HEK293T (cell line): ENCODE results near the gene KRTAP5-7.

Experiments
- ARNT ChIP-seq: fragments of 450-650 bp; IDR thresholded peaks from 2 replicates; pipeline ENCODE4 v1.6.1; 2017; ENCODE audit warnings: mild to moderate bottlenecking
- BHLHE40 ChIP-seq: fragments of 450-650 bp; IDR thresholded peaks from 2 replicates; pipeline ENCODE4 v1.6.1; 2016; ENCODE audit warnings: mild to moderate bottlenecking, moderate library complexity, borderline replicate concordance
- CTBP1 ChIP-seq: fragments of 450-650 bp; IDR thresholded peaks from 2 replicates; pipeline ENCODE4 v1.6.1; 2016; ENCODE audit warnings: borderline replicate concordance
- ELF4 ChIP-seq: fragments of 450-650 bp; IDR thresholded peaks from 2 replicates; pipeline ENCODE4 v1.6.1; 2017; ENCODE audit warnings: antibody characterized with exemption
- FOXA1 ChIP-seq: fragments of 450-650 bp; IDR thresholded peaks from 2 replicates; pipeline ENCODE4 v1.6.1; 2016; ENCODE audit warnings: mild to moderate bottlenecking
- FOXK2 ChIP-seq: fragments of 450-650 bp; IDR thresholded peaks from 2 replicates; pipeline ENCODE4 v1.6.1; 2016; ENCODE audit warnings: mild to moderate bottlenecking
- FOXM1 ChIP-seq: fragments of 450-650 bp; IDR thresholded peaks from 2 replicates; pipeline ENCODE4 v1.6.1; 2017; ENCODE audit warnings: mild to moderate bottlenecking, borderline replicate concordance
- HDGF ChIP-seq: fragments of 450-650 bp; IDR thresholded peaks from 2 replicates; pipeline ENCODE4 v1.6.1; 2017; ENCODE audit warnings: antibody characterized with exemption, borderline replicate concordance
- NFRKB ChIP-seq: fragments of 450-650 bp; IDR thresholded peaks from 2 replicates; pipeline ENCODE4 v1.6.1; 2016; ENCODE audit warnings: mild to moderate bottlenecking, moderate library complexity
- SP1 ChIP-seq: fragments of 450-650 bp; IDR thresholded peaks from 2 replicates; pipeline ENCODE4 v1.6.1; 2017
- SUZ12 ChIP-seq: fragments of 450-650 bp; IDR thresholded peaks from 2 replicates; pipeline ENCODE4 v1.6.1; 2016; ENCODE audit warnings: mild to moderate bottlenecking
- TARDBP ChIP-seq: fragments of 450-650 bp; IDR thresholded peaks from 2 replicates; pipeline ENCODE4 v1.6.1; 2016
- ZNF384 ChIP-seq: fragments of 450-650 bp; IDR thresholded peaks from 2 replicates; pipeline ENCODE4 v1.6.1; 2016
- TF ChIP-seq, protein P1 (sequence below): fragments of 450-650 bp; IDR thresholded peaks from 2 replicates; pipeline ENCODE4 v1.6.1; 2016

GRCh38 chr11:71554996-71555395 is 27.9 kb downstream of the KRTAP5-7 start:
- TF ChIP-seq ARNT (no peak), ELF4 (no peak), FOXK2 (no peak), SP1 (no peak), FOXM1 (no peak), FOXA1 (no peak), NFRKB (no peak), HDGF (no peak), CTBP1 (no peak), SUZ12 (no peak), BHLHE40 (no peak), ZNF384 (no peak), TARDBP (no peak)
- TF ChIP-seq, protein P1, sequence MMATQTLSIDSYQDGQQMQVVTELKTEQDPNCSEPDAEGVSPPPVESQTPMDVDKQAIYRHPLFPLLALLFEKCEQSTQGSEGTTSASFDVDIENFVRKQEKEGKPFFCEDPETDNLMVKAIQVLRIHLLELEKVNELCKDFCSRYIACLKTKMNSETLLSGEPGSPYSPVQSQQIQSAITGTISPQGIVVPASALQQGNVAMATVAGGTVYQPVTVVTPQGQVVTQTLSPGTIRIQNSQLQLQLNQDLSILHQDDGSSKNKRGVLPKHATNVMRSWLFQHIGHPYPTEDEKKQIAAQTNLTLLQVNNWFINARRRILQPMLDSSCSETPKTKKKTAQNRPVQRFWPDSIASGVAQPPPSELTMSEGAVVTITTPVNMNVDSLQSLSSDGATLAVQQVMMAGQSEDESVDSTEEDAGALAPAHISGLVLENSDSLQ = no peak
